CD4-positive, alpha-beta T cell treated with Interleukin-2 at 100 ng/mL for 4 hours (primary cell): Measurements from ENCODE around the gene GATD1.
"Not testable (repeated sequence)": the region's sequence is repeated elsewhere in the genome, so short reads cannot be mapped to it uniquely, and the experiment has no call there.

Experiments
- DNase-seq: peaks from one replicate; pipeline ENCODE4 v3.0.0-alpha.2; 2020; ENCODE audit warnings: low spot score

Gene GATD1

DNA sequence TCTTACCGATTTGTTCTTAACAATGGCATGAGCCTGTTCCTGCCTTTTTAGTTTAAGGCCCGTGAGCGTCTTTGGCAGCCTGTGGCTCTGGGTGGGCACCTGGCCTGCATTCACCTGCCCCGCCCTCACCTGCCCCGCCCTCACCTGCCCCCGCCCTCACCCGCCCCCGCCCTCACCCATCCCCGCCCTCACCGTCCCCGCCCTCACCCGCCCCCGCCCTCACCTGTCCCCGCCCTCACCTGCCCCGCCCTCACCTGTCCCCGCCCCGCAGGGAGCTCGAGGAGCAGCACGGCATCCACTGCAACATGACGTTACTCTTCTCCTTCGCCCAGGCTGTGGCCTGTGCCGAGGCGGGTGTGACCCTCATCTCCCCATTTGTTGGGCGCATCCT is 14.2 kb downstream of the GATD1 start:
- no peak for DNase-seq

DNA sequence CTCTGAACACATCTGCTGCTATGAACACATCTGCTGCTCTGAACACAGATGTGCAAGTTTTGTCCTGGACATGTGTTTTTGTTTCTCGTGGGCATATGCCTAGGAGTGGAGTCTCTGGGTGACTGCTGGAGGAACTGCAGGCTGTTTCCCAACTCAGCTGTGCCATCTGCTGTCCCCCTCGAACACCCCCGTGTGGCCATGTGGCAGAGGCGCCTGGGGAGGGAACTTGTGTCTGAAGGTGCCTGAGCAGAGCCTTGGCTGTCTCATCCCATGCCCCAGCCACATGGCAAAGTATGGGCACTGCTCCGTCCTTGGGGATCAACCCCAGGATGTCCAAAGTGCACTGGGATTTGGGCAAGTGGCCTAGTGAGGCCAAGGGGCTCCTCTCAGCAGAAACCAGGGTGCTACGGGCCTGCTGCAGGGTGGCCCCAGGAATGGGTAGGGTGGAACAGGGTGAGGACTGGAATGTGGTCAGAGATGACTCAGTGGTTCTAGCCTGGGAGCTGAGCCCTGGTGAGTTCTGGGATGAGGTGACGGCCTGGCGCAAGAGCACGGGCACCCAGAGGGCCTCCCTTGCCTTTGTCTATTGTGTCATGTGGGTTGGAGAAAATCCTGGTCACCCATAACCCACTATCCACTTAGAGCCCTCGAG is 14.7 kb downstream of the GATD1 start:
- DNase-seq = peak; percentile 13

DNA sequence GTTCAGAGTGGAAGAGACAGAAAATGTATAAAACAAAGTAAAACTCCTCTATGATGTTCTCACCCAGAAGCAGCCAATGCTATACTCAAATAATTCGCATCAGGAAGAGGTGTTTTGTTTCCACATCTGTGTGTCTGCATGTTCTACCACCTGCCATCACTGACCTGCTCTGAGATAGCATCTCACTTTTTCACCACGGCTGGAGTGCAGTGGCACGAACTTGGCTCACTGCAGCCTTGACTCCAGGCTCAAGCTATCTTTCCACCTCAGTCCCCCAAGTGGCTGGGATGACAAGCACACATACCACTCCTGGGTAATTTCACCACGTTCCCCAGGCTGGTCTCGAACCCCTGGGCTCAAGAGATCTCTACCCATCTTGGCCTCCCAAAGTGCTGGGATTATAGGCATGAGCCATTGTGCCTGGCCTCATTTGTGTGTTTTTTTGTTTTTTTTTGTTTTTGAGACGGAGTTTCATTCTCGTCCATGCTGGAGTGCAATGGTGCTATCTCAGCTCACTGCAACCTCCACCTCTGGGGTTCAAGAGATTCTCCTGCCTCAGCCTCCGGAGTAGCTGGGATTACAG is 15.7 kb downstream of the GATD1 start:
- no peak for DNase-seq

DNA sequence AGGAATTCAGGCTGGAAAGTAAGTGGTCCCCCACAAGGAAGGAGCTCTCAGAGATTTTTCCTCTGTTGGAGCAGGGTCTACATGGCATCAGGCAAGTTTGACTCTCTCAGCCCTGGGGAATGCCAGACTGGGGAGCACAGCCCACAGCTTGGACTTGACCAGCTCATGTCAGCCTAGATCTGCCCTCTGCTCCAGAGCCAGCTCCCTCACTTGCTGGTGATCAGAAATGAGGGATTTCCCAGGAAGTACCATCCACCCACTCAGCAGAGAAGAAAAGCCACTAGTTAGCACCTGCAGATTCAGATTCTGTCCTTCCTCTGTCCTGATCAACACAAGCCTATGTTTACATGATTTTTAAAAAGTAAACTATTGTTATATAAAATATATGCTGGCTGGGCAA is 17.1 kb downstream of the GATD1 start:
- DNase-seq = no peak

DNA sequence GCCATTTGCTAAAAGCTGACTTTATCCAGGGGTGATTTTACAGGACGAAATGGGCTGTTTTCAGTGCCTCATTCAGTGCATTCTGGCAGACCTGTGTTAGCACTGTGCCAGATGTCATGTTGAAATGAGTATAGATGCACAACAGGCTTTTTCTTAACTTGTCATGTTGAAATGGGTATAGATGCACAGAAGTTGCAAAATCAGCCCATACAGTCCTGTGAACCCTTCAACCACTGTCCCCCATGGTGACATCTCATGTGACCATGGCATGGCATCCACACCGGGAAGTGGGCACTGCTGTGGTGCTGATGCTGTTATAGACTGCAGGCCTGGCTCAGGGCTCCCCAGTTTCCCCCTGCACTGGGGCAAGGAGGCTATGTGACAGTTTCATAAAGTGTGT is 27.6 kb downstream of the GATD1 start:
- DNase-seq = no peak

DNA sequence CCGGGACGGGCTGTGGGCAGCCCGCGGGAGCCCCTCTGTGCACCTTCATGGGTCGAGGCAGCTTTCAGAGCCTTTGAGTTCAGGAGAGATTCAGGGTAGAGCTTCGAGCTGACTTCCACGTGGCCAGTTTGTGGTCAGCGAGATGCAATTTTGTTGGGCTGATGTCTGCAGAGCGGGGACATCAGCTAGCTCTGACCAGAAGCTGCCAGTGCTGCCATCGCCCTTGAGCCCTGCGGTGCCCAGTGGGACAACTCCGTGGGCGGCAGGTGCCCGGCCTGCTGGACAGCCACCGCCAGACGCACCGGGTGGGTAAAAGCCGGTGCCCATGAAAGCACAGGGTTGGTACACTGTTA is 29.3 kb downstream of the GATD1 start:
- no peak for DNase-seq

DNA sequence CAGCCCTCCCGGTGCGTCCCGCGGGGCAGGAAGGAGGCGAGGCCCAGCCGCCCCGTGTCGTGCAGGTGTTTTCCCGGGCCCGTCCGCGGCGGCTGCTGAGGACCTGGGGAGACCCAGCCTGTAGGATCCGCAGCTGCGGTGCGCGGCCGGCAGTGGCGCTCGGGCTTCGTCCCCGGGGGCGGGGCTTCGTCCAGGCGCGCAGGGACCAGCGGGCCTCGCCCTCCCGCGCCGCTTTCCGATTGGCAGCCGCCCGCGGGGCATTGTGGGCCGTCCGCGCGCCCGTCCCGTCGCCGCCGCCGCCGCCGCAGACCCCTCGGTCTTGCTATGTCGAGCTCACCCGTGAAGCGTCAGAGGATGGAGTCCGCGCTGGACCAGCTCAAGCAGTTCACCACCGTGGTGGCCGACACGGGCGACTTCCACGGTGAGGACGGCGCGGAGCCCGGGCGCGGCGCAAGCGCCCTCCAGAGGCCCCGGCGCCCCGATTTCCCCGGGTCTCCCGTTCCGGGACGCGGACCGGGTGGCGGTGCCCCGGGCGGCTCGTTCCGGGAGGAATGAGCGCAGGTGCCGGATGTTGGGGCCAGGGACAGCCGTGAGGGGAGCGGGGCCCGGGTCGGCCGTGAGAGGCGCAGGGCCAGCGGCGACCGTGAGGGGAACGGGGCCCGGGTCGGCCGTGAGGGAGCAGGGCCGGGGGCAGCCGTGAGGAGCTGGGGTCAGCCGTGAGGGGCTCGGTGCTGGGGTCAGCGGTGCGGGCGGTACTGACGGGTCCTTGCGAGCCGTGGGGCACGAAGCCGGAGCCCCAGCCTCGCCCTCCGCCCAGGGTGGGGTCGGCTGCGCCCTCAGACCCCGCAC is 29.9 kb downstream of the GATD1 start, which contains the start of gene TALDO1:
TALDO1 (plus strand) TSS at position 307 of the 849 bp plus-strand sequence; CDS start at position 325, 18 bp downstream.
- peak; percentile 82 for DNase-seq

DNA sequence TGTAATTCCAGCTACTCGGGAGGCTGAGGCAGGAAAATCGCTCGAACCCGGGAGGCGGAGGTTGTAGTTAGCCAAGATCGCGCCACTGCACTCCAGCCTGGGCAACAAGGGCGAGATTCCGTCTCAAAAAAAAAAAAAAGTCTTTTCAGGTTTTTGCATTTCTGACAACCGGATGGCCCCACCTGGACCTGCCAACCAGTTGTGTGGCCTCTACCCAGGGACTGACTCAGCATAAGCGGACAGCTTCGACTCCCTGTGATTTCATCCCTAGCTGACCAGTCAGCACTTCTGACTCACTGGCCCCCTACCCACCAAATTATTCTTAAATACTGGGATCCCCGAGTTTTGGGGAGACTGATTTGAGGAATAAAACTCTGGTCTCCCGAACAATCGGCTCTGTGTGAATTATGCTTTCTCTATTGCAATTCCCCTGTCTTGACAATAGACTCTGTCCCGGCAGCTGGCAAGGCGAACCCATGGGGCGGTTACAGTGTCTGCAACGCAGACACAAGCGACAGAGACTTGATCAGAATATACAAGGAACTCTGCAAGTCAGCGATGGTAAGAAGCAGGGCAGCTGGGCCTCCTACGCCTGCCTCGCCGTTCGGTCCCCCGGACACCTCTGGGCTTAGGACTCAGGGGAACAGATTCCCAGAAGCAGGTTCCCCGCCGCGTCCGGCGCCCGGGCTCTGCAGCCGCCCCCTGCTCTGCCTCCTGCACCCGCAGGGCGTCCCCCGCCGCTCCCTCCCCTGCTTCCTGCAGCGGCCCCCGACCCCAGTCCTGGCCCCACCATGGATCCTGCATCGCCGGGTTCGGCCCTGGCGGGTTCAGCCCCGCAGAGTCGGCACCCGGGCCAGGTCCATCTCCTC is 30.8 kb downstream of the GATD1 start:
- peak; percentile 26 for DNase-seq

DNA sequence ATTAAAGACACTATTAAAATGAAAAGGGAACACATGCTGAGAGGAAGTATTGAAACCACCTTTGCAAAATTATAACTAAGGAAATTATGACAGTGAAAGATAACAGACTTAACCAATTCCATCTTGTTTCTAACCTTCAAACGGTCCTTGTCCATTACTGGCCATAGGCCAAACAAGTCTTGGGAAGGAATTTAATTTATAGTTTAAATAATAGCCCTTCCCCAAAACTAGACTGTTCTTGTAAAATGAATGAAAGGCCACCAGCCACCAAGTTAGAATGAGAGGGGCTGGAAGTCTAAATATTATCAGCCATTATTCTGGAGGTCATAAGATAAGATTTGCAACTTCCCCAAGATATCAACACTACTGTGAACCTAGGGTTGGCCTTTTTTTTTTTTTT is 31.9 kb downstream of the GATD1 start:
- no peak for DNase-seq

DNA sequence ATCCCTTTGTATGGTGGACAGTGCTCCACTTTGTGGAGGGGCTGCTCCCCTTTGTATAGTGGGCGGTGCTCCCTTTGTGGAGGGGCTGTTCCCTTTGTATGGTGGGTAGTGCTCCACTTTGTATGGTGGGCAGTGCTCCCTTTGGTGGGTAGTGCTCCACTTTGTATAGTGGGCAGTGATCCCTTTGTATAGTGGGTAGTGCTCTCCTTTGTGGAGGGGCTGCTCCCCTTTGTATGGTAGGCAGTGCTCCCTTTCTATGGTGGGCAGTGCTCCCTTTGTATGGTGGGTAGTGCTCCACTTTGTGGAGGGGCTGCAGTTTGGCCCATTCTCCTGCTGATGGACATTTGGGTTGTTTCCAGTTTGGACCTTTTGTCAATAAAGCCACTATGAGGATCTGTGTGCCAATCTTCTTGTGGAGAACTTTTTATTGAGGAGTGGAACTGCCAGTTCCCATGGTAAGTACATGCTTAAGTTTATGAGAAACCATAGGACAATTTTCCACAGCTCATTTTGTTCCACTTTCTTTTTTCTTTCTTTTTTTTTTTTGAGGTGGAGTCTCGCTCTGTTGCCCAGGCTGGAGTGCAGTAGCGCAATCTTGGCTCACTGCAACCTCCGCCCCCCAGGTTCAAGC is 34.6 kb downstream of the GATD1 start:
- DNase-seq = no peak

DNA sequence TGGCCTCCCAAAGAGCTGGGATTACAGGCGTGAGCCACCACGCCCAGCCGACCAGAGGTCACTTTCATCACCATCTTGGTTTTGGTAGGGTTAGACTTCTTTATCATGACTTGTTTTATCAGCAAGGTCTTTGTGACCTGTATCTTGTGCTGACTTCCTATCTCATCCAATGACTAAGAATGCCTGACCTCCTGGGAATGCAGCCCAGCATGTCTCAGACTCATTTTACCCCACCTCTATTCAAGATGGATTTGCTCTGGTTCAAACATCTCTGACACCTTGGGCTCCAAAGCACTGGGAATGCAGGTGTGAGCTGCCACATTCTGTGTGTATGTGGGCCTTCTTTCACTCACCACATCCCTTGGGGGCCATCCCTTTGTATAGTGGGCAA is 35.1 kb downstream of the GATD1 start:
- no peak for DNase-seq

DNA sequence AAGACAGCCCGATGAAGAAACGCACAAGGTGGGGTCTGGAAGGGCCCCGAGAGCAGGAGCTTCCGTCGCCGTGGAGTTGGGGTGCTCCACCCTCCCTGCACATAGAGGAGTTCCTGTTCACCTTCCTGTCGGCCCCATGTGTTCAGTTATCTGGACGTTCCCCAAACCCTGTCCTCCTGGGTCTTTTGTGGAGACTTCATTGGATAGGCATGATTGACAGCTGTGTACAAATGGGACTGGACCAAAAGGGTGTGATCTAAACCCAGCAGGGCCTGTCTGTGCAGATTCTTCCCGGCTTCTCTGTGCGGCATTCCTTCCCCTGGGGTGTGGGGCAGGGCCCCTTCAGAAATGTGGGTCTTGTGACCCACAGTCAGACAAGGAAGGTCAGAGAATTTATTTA is 39.4 kb downstream of the GATD1 start:
- not testable (repeated sequence) for DNase-seq

DNA sequence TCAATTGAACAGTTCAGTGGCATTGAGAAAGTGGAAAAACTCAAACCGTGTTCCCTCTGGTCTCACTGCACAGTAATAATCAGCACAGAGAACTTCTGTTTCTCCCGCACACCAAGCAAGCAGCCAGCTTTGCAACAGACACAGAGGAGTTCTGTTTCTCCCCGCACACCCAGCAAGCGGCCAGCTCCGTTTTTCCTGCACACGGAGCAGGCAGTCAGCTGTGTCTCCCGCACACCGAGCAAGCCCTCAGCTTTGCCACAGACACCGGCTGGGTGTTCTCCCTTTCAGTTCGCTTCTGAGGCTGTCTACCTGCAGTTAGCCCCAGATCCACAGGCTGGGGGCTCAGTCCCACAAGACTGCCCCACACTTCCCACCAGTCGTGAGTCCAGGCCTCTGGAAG is 39.9 kb downstream of the GATD1 start:
- no peak for DNase-seq

DNA sequence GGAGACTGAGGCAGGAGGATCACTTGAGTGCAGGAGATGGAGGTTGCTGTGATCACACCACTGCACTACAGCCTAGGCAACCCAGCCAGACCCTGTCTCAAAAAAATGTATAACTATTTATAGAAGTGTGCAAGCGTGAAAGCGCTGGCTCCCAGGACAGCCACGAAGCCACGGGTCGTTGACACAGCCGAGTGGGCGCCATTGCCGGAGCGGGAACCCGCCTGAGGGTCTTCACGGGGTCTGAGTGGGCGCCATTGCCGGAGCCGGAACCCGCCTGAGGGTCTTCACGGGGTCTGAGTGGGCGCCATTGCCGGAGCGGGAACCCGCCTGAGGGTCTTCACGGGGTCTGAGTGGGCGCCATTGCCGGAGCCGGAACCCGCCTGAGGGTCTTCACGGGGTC is 42.7 kb downstream of the GATD1 start:
- not testable (repeated sequence) for DNase-seq

DNA sequence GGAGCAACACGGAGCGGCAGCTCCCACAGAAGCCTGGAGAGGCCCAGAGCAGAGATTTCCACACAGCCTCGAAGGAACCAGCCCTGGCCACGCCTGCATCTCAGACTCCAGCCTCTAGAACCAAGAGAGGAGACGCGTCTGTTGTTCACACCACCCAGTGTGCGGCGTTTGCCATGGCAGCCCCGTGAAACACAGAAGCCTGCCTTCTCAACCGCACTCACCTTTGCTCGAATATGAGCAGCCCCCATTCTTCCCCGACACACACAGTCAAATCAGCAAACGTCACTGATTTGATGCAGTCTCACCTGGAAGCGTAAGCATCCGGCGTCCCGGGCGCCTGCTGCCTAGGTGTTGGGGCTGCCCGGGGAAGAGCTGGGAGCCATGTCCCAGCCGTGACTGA is 44.2 kb downstream of the GATD1 start:
- no peak for DNase-seq

DNA sequence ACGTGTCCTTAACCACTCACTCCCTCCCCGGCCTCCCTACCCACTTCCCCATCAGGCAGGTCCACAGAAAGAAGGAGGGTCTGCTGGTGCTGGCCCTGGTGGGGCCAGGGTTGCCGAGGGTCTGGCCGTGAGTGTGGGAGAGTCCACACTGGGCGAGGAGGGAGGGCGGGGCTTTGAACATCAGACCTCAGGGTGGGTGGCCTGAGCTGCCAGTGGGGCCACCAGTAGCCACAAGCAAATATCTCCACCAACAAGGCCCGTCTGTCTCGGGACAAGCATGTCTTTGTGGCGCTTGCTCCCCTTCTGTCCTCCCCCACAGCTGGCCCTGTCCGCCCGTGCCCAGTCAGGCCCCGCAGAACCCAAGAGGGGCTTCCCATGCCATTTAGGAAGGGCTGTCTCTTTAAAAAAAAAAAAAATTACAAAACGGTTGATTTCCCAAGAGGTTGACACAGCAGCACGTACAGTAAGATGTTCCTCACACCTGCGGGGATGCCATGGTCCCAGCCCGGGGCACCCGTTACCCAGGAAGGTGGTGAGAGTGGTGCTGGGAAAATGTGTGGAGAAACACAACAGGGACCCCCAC is 47.7 kb downstream of the GATD1 start:
- DNase-seq = no peak

DNA sequence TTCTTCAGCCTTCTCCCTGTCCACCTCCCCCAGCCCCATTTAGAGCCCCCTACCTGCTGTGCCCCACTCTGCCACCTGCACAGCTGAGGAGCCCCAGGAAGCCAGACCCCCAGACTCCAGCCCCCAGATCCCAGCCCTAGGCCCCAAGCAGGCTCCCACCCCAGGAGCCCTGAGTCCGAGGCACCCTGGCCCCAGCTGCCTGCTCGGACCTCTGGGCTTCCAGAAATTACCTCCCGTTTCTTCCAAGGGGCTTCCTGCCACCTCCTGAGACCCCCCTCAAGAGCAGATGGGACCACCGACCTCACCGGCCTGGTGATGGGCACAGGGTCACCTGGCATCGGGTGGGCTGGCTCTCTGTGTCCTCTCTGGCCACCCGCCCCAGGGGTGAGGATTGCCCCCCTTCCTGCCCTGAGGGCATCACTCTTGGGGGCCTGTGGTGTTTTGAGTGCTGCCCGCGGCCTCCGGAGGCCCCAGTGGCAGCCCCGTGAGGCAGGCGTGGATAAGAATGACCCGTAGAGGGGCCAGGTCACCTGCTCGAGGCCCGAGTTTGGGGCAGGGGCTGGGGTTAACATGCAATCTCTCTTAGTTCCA is 48.3 kb downstream of the GATD1 start:
- no peak for DNase-seq

DNA sequence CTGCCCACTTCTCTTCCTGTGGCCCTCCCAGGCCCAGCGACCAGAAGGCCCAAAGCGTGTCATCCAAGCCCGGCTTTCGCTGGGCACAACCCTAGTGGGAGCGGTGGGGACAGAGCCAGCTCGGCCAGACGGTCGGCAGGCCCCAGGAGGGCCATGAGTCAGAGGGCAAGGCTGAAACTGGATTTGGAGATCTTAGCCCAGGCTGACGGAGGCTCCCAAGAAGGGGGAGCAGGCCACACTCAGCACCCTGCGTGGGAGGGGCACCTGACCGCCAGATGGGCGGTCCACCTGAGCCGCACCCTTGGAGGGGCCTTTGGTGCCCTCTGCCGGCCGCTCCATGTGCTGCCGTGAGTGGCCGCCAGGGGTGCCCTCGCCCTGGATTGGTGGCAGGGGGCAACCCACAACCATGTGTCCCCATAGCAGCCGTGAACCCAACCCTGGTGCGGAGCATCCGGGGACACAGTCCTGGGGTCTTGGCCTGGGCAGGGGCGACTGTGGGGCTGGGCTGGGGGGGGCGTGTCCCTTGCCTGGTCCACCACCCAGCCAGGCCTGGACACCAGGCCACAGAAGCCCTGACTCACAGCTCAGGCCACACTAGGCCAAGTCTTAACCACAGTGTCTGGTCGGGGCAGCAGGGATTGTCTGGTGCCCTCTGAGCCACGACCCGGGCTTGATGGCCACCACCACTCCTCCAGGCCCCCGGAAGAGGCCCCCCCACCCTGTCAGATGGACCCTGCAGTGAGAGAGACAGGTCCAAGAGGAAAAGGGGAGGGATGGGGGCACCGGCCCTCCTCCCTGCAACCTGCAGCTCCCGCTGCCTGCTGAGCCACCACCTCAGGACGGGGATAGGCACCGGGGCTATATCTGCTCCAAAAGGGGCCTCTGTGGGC is 49.2 kb downstream of the GATD1 start:
- peak; percentile 81 for DNase-seq

DNA sequence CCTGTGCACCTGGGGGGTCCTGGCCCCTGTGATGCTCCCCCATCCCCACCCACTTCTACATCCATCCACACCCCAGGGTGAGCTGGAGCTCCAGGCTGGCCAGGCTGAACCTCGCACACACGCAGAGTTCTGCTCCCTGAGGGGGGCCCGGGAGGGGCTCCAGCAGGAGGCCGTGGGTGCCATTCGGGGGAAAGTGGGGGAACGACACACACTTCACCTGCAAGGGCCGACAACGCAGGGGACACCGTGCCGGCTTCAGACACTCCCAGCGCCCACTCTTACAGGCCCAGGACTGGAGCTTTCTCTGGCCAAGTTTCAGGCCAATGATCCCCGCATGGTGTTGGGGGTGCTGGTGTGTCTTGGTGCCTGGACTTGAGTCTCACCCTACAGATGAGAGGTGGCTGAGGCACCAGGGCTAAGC is 50.0 kb downstream of the GATD1 start:
- no peak for DNase-seq
